SK-N-SH (cell line): ENCODE measurements around the gene TAF11L13.
"Not testable (repeated sequence)": the region's sequence is repeated elsewhere in the genome, so short reads cannot be mapped to it uniquely, and the experiment has no call there.

Experiments used
- CTCF ChIP-seq: fragments of 200-600 bp; sonication (generic); IDR thresholded peaks from 2 replicates; pipeline ENCODE4 v1.6.1; 2017; ENCODE audit warnings: antibody characterized with exemption, mild to moderate bottlenecking, moderate library complexity
- EZH2phosphoT487 ChIP-seq: fragments of 200-600 bp; sonication (generic); IDR thresholded peaks from 2 replicates; pipeline ENCODE4 v1.6.1; 2017; ENCODE audit warnings: low read depth, mixed run types, mild to moderate bottlenecking, antibody characterized with exemption, moderate library complexity, borderline replicate concordance
- JUND ChIP-seq: IDR thresholded peaks from 2 replicates; pipeline ENCODE4 v1.4.0; 2012
- MAX ChIP-seq: IDR thresholded peaks from 2 replicates; pipeline ENCODE4 v1.4.0; 2012; ENCODE audit warnings: low read depth
- MXI1 ChIP-seq: IDR thresholded peaks from 2 replicates; pipeline ENCODE4 v1.6.1; 2012; ENCODE audit warnings: mild to moderate bottlenecking, low read depth, low read length, improper control_type of control experiment
- POLR2AphosphoS5 ChIP-seq: IDR thresholded peaks from 2 replicates; pipeline ENCODE4 v1.6.1; 2012; ENCODE audit warnings: low read depth, low read length
- REST ChIP-seq: IDR thresholded peaks from 2 replicates; pipeline ENCODE4 v1.6.1; 2012; ENCODE audit warnings: mild to moderate bottlenecking, low read depth, low read length, moderate library complexity
- RFX5 ChIP-seq: IDR thresholded peaks from 2 replicates; pipeline ENCODE4 v1.6.1; 2012; ENCODE audit warnings: mild to moderate bottlenecking, improper control_type of control experiment, low read length
- SMC3 ChIP-seq: IDR thresholded peaks from 2 replicates; pipeline ENCODE4 v1.6.1; 2012; ENCODE audit warnings: low read depth, low read length, improper control_type of control experiment
- USF2 ChIP-seq: fragments of 150-350 bp; IDR thresholded peaks from 2 replicates; pipeline ENCODE4 v1.6.1; 2017; ENCODE audit warnings: antibody characterized with exemption, low read length, low read depth, borderline replicate concordance

- TF ChIP-seq POLR2AphosphoS5, CTCF, USF2, REST, MXI1, RFX5, JUND, EZH2phosphoT487, MAX, SMC3: not testable (repeated sequence)
These were observed 28.0 kb upstream of the TAF11L13 start, which contains the start of gene TAF11L11 for GRCh38 chr5:17603880-17604279.
